ENCODE measurements around the gene PJA2.
"Not testable (repeated sequence)": the region's sequence is repeated elsewhere in the genome, so short reads cannot be mapped to it uniquely, and the experiment has no call there.

Gene PJA2

GRCh38 chr5:109307456-109307855, 102.3 kb downstream of the PJA2 start:
- no peak for DNase-seq

- DNase-seq = no peak
Measured at GRCh38 chr5:109305352-109305751, 104.4 kb downstream of the PJA2 start.

DNA sequence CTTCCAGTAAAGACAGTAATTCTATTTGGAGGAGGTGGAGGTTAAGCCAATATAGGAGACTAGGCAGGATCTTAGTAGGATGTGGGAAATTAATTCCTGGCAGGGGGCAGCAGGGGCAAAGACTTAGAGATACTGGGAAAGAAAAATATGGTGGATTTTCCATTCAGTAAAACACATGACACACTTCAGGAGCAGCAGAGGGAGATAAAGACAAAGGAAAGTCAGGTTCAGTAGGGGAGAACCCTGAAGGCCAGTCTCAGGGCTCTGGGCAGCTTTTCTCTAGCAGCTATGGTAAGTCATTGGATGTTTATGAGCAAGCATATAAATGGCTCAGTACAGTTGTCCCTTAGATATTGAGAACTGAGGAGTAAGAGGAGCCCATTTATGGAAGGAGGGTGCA, 105.5 kb downstream of the PJA2 start:
- no peak for DNase-seq

DNA sequence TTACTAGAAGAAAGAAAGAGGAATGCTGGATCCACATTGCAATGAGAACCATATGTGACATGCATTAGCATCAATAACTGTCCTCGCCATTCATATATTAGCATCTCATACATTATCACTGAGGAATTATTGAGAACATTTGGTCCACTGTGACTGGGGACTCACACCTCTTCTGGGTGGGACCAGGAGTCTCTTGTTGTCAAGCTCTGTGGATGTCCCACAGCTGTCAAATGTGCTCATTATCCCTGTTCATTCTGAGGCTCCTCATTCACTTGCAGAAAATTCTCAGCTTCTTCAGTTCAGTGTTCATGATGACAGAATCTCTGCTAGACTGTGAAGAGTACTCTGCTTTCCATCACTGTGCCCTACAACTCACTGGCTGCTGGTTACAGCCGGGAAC, 109.4 kb downstream of the PJA2 start:
- DNase-seq = no peak

GRCh38 chr5:109299557-109299956, 110.2 kb downstream of the PJA2 start:
- no peak for DNase-seq

GRCh38 chr5:109298794-109299193, 111.0 kb downstream of the PJA2 start:
- DNase-seq = no peak

GRCh38 chr5:109297900-109298299, 111.9 kb downstream of the PJA2 start:
- no peak for DNase-seq

DNA sequence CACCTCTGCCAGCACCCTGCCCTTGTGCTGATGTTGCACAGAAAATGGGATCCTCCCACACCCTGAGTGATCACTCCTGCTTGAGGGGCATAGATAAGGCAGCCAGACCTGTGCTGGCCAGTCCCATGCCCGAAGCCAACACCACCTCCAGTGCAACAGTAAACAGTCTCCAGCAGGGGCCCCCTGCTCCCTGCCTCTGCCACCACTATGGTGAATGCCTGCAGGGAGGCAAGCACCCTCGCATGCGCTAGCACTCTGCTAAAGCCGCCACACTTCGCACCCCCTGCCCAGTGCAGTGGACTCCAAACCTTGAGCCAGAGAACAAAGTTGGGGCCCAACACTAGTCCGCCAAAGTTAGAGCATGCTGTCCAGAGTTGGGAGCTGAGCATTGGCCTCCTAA, 118.7 kb downstream of the PJA2 start:
- no peak for DNase-seq

GRCh38 chr5:109290231-109290630, 119.5 kb downstream of the PJA2 start:
- no peak for DNase-seq

DNA sequence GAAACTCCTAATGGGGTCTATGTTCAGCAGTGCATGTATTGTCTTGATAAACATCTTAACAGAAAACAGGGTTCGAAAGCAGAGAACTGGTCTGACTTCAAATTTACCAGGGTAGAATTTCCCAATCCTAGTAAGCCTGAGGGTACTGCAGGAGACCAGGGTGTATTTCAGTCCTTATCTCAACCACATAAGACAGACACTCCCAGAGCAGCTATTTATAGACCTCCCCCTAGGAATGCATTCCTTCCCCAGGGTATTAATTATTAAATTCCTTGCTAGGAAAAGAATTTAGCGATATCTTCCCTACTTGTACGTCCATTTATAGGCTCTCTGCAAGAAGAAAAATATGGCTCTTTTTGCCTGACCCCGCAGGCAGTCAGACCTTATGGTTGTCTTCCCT, 123.1 kb downstream of the PJA2 start:
- not testable (repeated sequence) for DNase-seq

Measured in Kasumi-1 (cell line).